LNCAP (cell line): Measurements from ENCODE around the gene FRMPD4.

ENCODE experiments used
- CTCF ChIP-seq: fragments of 450-650 bp; IDR thresholded peaks from 2 replicates; pipeline ENCODE4 v1.5.1; 2017; ENCODE audit warnings: mild to moderate bottlenecking

FRMPD4 gene

GRCh38 chrX:12554206-12554605, 415.9 kb downstream of the FRMPD4 start:
- no peak for TF ChIP-seq CTCF

DNA sequence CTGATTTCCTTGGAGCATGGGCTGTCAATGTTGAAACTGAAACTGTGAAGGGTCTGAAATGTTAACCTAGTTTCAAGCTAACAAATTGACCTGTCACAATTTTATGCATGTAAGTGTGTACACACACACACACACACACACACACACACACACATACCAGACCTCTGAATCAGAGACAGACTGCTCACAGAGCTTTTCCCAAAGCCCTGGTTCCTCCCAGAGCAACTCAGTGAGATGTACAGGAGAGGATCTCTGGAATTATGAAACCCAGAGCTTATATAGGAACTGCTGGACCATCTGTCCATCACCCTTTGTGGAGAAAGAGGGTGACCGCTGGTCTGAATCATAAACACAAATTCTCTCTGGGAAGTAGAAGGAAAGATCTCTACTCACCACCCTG, 424.8 kb downstream of the FRMPD4 start:
- TF ChIP-seq CTCF = no peak

GRCh38 chrX:12564221-12564620, 425.9 kb downstream of the FRMPD4 start:
- TF ChIP-seq CTCF = no peak

GRCh38 chrX:12567857-12568256, 429.6 kb downstream of the FRMPD4 start:
- peak; percentile 60 for TF ChIP-seq CTCF

DNA sequence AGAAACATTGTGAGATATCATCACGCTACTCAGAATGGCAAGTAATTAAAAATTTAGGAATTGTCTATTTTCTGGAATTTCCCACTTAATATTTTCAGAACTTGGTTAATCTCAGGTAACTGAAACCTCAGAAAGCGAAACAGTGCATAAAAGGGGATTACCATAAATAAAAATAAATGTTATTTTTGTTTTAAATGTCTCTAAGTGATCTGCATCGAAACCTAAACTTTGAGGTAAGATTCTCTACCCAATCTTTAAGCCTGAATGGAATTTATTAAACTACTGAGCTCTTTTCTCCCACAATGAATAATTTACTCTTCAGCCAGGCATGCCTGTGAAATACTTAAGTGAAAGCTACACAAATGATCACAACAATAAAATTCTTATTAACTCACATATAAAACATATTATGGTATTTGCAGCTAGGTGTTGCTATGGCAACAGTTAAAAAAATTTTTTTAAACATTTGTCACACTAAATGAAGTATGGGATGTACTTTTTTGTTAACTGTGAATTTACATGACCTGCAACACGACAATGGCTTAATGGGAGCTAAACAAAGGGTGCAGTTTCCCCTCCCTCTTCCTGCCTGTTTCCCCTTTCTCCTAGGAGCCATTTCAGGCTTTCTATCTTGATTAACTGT, 432.7 kb downstream of the FRMPD4 start:
- no peak for TF ChIP-seq CTCF

DNA sequence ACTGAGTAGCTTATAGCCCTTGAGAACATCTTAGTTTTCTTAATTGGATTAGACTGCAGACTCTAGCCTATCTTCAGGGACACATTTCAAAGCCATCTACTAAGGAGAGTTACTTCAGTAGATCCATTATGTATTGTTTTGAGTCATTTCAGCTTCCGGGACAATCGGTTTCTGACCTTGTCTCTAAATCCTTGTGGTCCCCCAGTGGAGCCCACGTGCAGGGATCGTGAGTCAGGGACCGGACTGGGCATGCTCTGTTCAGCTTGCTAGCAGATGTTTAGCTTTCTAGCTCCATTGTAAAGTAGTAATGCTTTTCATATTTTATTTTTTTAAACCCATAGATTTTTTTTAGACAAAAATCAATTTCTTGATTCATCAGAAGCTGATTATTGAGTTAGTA, 441.0 kb downstream of the FRMPD4 start:
- no peak for TF ChIP-seq CTCF

DNA sequence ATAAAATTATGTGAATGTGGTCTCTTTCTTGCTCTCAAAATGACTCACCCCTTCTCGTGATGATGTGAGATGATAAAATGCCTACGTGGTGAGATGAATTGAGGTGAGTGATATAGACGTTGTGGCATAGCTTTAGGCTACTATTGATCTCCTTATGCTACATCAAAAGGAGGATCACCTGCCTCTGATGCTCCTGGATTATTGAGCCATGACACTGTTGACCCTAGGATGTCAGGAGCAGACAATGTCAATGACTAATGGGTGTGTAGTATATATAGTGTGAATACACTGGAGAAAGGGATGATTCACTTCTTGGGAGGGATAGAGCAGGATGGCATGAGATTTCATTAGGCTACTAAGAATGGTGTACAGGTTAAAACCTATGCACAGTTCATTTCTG, 442.3 kb downstream of the FRMPD4 start:
- no peak for TF ChIP-seq CTCF

- no peak for TF ChIP-seq CTCF
Observed at GRCh38 chrX:12581546-12581945, 443.3 kb downstream of the FRMPD4 start.
